GM12864 (cell line): Measurements from ENCODE around the gene SLC38A11.
"Not testable (repeated sequence)": the region's sequence is repeated elsewhere in the genome, so short reads cannot be mapped to it uniquely, and the experiment has no call there.

Experiments used
- DNase-seq: peaks from one replicate; pipeline ENCODE4 v3.0.0-alpha.2; 2011; ENCODE audit warnings: low read depth
- H3K4me3 ChIP-seq: 2 replicates; pipeline ENCODE4 v1.5.1; 2011; ENCODE audit warnings: mild to moderate bottlenecking, low read depth, low read length, control low read depth
- TF ChIP-seq, protein P1 (sequence below): IDR thresholded peaks from 2 replicates; pipeline ENCODE4 v1.5.1; 2011; ENCODE audit warnings: low read depth, mild to moderate bottlenecking, moderate library complexity, low read length, control low read depth, inconsistent platforms; ENCODE audit errors: missing control alignments

The SLC38A11 gene

GRCh38 chr2:164986027-164986426, 30.7 kb upstream of the SLC38A11 start:
- DNase-seq, result not testable (repeated sequence)

DNA sequence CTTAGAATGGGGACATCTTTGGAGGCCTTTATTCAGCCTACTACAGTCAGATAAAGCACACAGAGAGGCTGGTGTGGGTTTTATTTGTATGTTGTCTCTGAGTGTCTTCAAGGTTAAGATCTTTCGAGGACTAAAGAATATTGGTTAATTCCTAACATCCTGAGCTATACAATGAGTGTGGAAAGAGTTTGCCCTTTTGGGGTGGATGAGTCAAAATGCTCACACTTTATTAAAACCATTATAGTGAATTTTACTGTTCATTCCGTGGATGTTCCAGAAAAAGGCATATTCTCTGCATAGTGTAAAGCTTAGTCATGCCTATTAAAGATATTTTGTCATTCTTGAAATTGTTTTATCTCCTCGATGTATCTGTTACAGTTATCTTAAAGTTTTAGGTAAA, 29.1 kb upstream of the SLC38A11 start:
- DNase-seq, result no peak
- H3K4me3 ChIP-seq, result no peak overlapping the region
- TF ChIP-seq, protein P1, sequence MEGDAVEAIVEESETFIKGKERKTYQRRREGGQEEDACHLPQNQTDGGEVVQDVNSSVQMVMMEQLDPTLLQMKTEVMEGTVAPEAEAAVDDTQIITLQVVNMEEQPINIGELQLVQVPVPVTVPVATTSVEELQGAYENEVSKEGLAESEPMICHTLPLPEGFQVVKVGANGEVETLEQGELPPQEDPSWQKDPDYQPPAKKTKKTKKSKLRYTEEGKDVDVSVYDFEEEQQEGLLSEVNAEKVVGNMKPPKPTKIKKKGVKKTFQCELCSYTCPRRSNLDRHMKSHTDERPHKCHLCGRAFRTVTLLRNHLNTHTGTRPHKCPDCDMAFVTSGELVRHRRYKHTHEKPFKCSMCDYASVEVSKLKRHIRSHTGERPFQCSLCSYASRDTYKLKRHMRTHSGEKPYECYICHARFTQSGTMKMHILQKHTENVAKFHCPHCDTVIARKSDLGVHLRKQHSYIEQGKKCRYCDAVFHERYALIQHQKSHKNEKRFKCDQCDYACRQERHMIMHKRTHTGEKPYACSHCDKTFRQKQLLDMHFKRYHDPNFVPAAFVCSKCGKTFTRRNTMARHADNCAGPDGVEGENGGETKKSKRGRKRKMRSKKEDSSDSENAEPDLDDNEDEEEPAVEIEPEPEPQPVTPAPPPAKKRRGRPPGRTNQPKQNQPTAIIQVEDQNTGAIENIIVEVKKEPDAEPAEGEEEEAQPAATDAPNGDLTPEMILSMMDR, result no peak

More at GRCh38 chr2:164986027-164986426, 30.7 kb upstream of the SLC38A11 start:
- not testable (repeated sequence) for H3K4me3 ChIP-seq

DNA sequence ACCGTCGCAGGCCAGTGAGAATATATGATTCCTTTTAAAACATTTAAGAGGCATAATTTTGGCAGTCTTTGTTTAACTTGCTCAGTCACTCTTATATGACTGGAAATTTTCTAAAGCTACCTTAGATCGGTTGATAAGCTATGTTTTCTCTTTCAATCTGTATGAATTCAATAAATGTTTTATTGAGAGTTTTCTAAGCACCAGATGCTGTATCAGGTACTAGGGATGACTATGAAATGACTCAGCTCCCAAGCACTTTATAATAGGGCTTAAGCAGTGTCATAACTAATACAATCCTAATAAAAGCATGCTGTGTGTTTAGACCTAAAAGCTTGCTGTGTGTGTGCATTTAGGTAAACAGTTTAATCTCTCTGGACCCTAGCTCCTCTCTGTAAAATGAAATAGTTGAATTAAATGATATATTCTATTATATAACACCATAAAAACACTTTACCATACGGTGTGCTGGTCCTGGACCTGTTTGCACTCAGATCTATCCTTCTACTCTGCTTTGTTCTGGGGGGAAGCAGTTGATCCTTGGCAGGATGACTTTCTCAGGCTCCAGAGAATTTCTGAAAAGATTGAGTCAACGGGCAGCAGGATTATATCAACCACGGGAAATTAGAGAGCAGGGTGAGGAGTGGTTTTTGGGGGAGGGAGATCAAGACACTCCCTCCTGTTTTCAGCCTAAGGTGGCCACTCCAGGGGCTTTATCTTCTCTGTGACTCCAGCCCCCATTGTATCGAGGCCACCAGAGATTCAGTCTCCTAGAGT, 26.1 kb upstream of the SLC38A11 start:
- TF ChIP-seq, protein P1, result no peak
- no peak for DNase-seq
- H3K4me3 ChIP-seq, result no peak overlapping the region

DNA sequence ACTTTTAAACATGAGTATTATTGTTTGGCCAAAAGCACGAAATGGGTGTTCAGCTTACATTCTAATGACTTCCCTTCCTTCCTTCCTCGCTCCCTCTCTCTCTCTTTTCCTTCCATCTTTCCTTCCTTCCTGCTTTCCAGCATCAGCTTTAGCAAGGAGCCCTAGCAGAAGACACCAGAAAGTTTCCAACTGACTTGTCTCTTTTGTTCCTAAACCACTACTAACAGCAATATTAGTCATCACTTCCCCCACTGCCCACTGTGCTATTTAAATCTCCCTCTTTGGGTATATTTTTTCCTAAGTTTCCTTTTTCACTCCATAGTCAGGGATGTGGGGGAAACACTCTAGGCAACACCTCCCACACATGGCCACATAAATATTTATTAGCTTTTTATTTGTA, 25.4 kb upstream of the SLC38A11 start:
- not testable (repeated sequence) for H3K4me3 ChIP-seq, DNase-seq

- no peak for DNase-seq
These were observed 23.8 kb upstream of the SLC38A11 start for GRCh38 chr2:164979113-164979512.

DNA sequence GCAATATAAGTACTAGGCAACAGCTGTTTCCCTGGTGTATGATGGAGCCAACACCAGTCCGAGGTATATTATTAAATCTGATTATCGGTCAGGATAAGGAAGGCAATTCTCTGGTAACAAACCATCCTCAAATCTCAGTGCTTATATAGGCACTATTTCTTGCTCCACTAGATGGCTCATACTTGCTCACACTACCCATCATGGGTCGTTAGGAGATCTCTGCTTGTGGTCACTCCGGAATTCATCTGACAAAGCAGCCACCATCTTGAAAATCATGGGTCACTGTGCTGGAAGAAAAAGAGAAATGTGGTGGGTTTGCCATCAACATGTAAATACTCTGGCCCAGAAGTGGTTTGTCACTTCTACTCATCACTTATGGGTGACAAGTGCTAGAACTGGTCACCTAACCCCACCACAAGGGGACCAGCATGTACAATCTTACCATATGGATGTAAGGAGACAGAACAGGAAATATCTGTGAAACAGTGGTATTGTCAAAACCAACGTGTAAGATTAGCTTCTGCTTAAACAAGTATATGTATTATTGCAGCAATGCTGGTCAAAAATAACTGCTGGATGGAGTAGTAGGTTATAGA, 21.6 kb upstream of the SLC38A11 start:
- DNase-seq, H3K4me3 ChIP-seq: not testable (repeated sequence)

More at GRCh38 chr2:164979113-164979512, 23.8 kb upstream of the SLC38A11 start:
- TF ChIP-seq, protein P1, result no peak
- H3K4me3 ChIP-seq, result no peak overlapping the region

GRCh38 chr2:164976301-164976700, 21.0 kb upstream of the SLC38A11 start:
- no peak for DNase-seq
- TF ChIP-seq, protein P1, result no peak
- H3K4me3 ChIP-seq, result no peak overlapping the region

GRCh38 chr2:164975891-164976290, 20.6 kb upstream of the SLC38A11 start:
- H3K4me3 ChIP-seq, result no peak overlapping the region
- no peak for DNase-seq
- TF ChIP-seq, protein P1, result no peak
